MM.1S (cell line): ENCODE measurements around the gene MUC20.
A peak's percentile ranks its signal among the peaks of the same experiment; 100 is the strongest.
"Not testable (repeated sequence)": the region's sequence is repeated elsewhere in the genome, so short reads cannot be mapped to it uniquely, and the experiment has no call there.

Experiments
- DNase-seq: peaks from one replicate; pipeline ENCODE4 v3.0.0-alpha.2; 2015
- H2AFZ ChIP-seq: fragments of 300-600 bp; sonication (generic); 2 replicates; pipeline ENCODE4 v1.6.0; 2016; ENCODE audit warnings: antibody characterized with exemption, low read length
- H3F3A ChIP-seq: fragments of 300-600 bp; sonication (generic); 2 replicates; pipeline ENCODE4 v1.6.1; 2016; ENCODE audit warnings: mild to moderate bottlenecking, antibody characterized with exemption, low read length, moderate library complexity, mixed read lengths; ENCODE audit not compliant: insufficient read depth
- H3K27ac ChIP-seq: fragments of 300-600 bp; sonication (generic); 2 replicates; pipeline ENCODE4 v1.5.1; 2016; ENCODE audit warnings: mild to moderate bottlenecking, low read length
- H3K27me3 ChIP-seq: fragments of 300-600 bp; sonication (generic); replicated peaks from 2 replicates; pipeline ENCODE4 v1.6.0; 2016; ENCODE audit warnings: low read length; ENCODE audit not compliant: insufficient read depth
- H3K36me3 ChIP-seq: fragments of 300-600 bp; sonication (generic); replicated peaks from 2 replicates; pipeline ENCODE4 v1.6.1; 2016; ENCODE audit warnings: mild to moderate bottlenecking, low read length, mixed read lengths; ENCODE audit not compliant: insufficient read depth
- H3K4me1 ChIP-seq: fragments of 300-600 bp; sonication (generic); 2 replicates; pipeline ENCODE4 v1.6.1; 2016; ENCODE audit warnings: low read length, mixed read lengths
- H3K4me2 ChIP-seq: fragments of 300-600 bp; sonication (generic); 2 replicates; pipeline ENCODE4 v1.6.0; 2016; ENCODE audit warnings: low read depth, low read length
- H3K4me3 ChIP-seq: fragments of 300-600 bp; sonication (generic); 2 replicates; pipeline ENCODE4 v1.5.1; 2016; ENCODE audit warnings: low read length, mixed read lengths
- H3K79me2 ChIP-seq: fragments of 300-600 bp; sonication (generic); 2 replicates; pipeline ENCODE4 v1.6.1; 2016; ENCODE audit warnings: mixed run types, low read length, mixed read lengths
- H3K9ac ChIP-seq: fragments of 300-600 bp; sonication (generic); 2 replicates; pipeline ENCODE4 v1.6.1; 2016; ENCODE audit warnings: low read length, mixed read lengths
- H3K9me2 ChIP-seq: fragments of 300-600 bp; sonication (generic); replicated peaks from 2 replicates; pipeline ENCODE4 v1.6.1; 2016; ENCODE audit warnings: mild to moderate bottlenecking, low read length, mixed read lengths; ENCODE audit not compliant: insufficient read depth
- H3K9me3 ChIP-seq: fragments of 300-600 bp; sonication (generic); replicated peaks from 2 replicates; pipeline ENCODE4 v1.6.1; 2016; ENCODE audit warnings: mild to moderate bottlenecking, low read length, mixed read lengths; ENCODE audit not compliant: insufficient read depth
- H4K20me1 ChIP-seq: fragments of 300-600 bp; sonication (generic); 2 replicates; pipeline ENCODE4 v1.6.1; 2016; ENCODE audit warnings: mild to moderate bottlenecking, low read length, moderate library complexity, mixed read lengths; ENCODE audit not compliant: insufficient read depth
- CTCF ChIP-seq: fragments of 300-600 bp; sonication (generic); IDR thresholded peaks from 2 replicates; pipeline ENCODE4 v1.5.1; 2016; ENCODE audit warnings: antibody characterized with exemption, low read length, mixed read lengths
- EZH2 ChIP-seq: fragments of 300-600 bp; sonication (generic); optimal IDR thresholded peaks from 2 replicates; pipeline ENCODE3; 2017; ENCODE audit warnings: low read depth, mild to moderate bottlenecking, antibody characterized with exemption, low read length, mixed read lengths
- EZH2phosphoT487 ChIP-seq: fragments of 300-600 bp; sonication (generic); IDR thresholded peaks from 2 replicates; pipeline ENCODE4 v1.6.1; 2018; ENCODE audit warnings: antibody characterized with exemption, low read length

MUC20 gene

GRCh38 chr3:195693428-195694216 is 27.2 kb upstream of the MUC20 start:
- Histone ChIP-seq H2AFZ (no peak overlapping the region), H3K9me3 (no peaks in the 10 kb centered on the region), H3K79me2 (no peaks in the 10 kb centered on the region), H3K9ac (no peak overlapping the region), H3K27me3 (no peaks in the 10 kb centered on the region), H3K27ac (no peak overlapping the region), H3K4me1 (no peaks in the 10 kb centered on the region), H4K20me1 (no peaks in the 10 kb centered on the region), H3F3A (no peaks in the 10 kb centered on the region), H3K4me2 (no peak overlapping the region), H3K36me3 (no peaks in the 10 kb centered on the region), H3K9me2 (no peaks in the 10 kb centered on the region), H3K4me3 (no peak overlapping the region)
- peak; percentile 5 for DNase-seq
- TF ChIP-seq CTCF (no peak), EZH2phosphoT487 (no peak), EZH2 (no peak)

- not testable (repeated sequence) for H3K4me1 ChIP-seq
These were observed 26.3 kb upstream of the MUC20 start for GRCh38 chr3:195694217-195695076.

DNA sequence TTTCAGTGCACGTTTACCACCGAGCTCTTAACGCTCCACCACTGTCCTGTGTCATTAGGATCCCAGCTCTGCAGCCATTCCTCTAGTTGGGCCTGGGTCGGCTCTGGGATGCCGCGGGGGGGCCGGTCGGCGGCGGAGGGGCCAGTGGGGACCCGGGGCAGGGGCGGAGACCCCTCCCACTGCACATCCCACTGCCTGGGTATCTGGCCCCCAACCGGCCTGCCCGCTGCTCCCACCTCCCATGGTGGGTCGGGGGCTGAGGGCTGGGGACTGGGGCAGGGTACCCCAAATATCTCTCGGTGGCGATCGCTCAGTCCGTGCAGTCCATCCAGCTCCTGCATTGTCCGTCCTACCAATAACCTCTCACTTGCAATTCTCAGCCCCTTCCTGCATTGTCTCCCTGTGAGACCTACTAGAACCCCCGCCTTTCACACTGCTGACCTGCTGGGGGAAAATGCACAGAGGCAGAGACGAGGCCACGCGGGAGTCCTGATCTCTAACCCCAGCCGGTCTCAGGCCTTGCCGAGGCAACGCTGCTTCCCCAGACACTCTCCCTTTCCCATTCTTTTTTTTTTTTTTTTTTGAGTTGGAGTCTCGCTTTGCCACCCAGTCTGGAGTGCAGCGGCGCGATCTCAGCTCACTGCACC is 24.0 kb upstream of the MUC20 start:
- TF ChIP-seq EZH2 = no peak
- no peak for TF ChIP-seq EZH2phosphoT487
- no peak for TF ChIP-seq CTCF
- H3K9ac ChIP-seq = no peak overlapping the region
- no peak overlapping the region for H2AFZ ChIP-seq
- H3K36me3 ChIP-seq = no peaks in the 10 kb centered on the region
- no peaks in the 10 kb centered on the region for H4K20me1 ChIP-seq
- H3K4me3 ChIP-seq = no peak overlapping the region
- DNase-seq = peak; percentile 4
- no peaks in the 10 kb centered on the region for H3K4me1 ChIP-seq
- H3K27ac ChIP-seq = no peak overlapping the region
- no peaks in the 10 kb centered on the region for H3K9me3 ChIP-seq
- no peaks in the 10 kb centered on the region for H3K27me3 ChIP-seq
- H3K79me2 ChIP-seq = no peaks in the 10 kb centered on the region
- H3K4me2 ChIP-seq = no peak overlapping the region
- no peaks in the 10 kb centered on the region for H3K9me2 ChIP-seq
- no peaks in the 10 kb centered on the region for H3F3A ChIP-seq

More at GRCh38 chr3:195694217-195695076, 26.3 kb upstream of the MUC20 start:
- not testable (repeated sequence) for H2AFZ ChIP-seq, H3K27ac ChIP-seq, H3K36me3 ChIP-seq, H3K4me3 ChIP-seq, H3K4me2 ChIP-seq, H3F3A ChIP-seq, H3K9ac ChIP-seq, H3K79me2 ChIP-seq, H3K9me2 ChIP-seq, H3K27me3 ChIP-seq, H3K9me3 ChIP-seq, H4K20me1 ChIP-seq
- peak; percentile 4 for DNase-seq
